GM06990 (cell line): ENCODE results near the gene TIA1.

ENCODE experiments used
- DNase-seq: peaks from one replicate; pipeline ENCODE4 v3.0.0-alpha.2; 2011; ENCODE audit not compliant: insufficient read length; ENCODE audit errors: extremely low read depth
- H3K27me3 ChIP-seq: replicated peaks from 2 replicates; pipeline ENCODE4 v1.6.0; 2011; ENCODE audit warnings: low read length; ENCODE audit not compliant: control insufficient read depth, insufficient read depth
- H3K36me3 ChIP-seq: 2 replicates; pipeline ENCODE4 v1.5.1; 2011; ENCODE audit warnings: low read length; ENCODE audit not compliant: control insufficient read depth, insufficient read depth
- H3K4me3 ChIP-seq: replicated peaks from 2 replicates; pipeline ENCODE4 v1.5.1; 2011; ENCODE audit warnings: low read depth, mild to moderate bottlenecking, control low read depth, low read length
- TF ChIP-seq, protein P1 (sequence below): IDR thresholded peaks from 2 replicates; pipeline ENCODE4 v1.5.1; 2011; ENCODE audit warnings: low read length, control low read depth, mild to moderate bottlenecking, inconsistent platforms; ENCODE audit not compliant: insufficient read depth, poor library complexity, severe bottlenecking

Gene TIA1

GRCh38 chr2:70212298-70212932, 36.0 kb downstream of the TIA1 start:
- TF ChIP-seq, protein P1, sequence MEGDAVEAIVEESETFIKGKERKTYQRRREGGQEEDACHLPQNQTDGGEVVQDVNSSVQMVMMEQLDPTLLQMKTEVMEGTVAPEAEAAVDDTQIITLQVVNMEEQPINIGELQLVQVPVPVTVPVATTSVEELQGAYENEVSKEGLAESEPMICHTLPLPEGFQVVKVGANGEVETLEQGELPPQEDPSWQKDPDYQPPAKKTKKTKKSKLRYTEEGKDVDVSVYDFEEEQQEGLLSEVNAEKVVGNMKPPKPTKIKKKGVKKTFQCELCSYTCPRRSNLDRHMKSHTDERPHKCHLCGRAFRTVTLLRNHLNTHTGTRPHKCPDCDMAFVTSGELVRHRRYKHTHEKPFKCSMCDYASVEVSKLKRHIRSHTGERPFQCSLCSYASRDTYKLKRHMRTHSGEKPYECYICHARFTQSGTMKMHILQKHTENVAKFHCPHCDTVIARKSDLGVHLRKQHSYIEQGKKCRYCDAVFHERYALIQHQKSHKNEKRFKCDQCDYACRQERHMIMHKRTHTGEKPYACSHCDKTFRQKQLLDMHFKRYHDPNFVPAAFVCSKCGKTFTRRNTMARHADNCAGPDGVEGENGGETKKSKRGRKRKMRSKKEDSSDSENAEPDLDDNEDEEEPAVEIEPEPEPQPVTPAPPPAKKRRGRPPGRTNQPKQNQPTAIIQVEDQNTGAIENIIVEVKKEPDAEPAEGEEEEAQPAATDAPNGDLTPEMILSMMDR, result no peak
- Histone ChIP-seq H3K27me3 (no peaks in the 10 kb centered on the region), H3K36me3 (no peaks in the 10 kb centered on the region), H3K4me3 (no peak overlapping the region)
- DNase-seq, result no peak

DNA sequence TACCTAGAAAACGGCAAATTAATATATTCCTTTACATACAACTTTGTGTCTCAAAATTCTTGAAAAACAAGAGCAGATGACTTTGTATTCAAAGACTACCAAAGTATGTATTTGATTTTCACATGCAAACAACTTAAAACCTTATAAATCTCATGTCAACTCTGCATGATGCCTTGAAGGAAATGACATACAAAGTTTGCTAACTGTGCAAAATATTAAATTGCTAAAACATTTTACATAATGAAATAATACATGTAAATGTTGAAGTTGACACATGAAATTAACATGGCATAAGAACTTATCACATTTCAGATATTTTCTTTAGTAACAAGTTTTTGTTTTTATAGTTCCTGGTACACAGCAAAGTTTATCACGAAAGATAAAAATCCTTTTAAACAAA, 36.8 kb downstream of the TIA1 start:
- Histone ChIP-seq H3K36me3 (no peaks in the 10 kb centered on the region), H3K27me3 (no peaks in the 10 kb centered on the region), H3K4me3 (no peak overlapping the region)
- no peak for DNase-seq
- TF ChIP-seq, protein P1, result no peak

GRCh38 chr2:70204452-70204851, 44.0 kb downstream of the TIA1 start:
- Histone ChIP-seq H3K4me3 (no peak overlapping the region), H3K36me3 (no peaks in the 10 kb centered on the region), H3K27me3 (no peaks in the 10 kb centered on the region)
- TF ChIP-seq, protein P1, result no peak
- no peak for DNase-seq

DNA sequence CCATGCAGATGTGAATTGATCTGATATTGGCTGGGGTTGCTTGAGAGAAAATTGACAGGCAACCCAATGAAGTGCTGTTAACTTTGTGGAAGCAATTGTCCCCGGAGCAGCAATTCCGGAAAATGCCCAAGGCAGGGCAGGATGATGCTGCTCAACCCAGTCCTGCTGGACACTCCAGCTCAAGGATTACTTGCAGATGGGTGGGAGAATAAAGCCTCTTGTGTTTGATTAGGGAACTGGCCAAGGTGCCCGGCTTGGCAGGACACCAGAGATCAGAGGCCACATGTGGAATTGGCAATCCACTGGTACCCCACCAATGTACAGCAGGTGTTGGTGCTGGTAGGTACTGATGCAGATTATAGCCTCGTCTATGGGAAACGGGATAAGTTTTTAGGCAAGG, 45.3 kb downstream of the TIA1 start:
- Histone ChIP-seq H3K4me3 (no peak overlapping the region), H3K27me3 (no peaks in the 10 kb centered on the region), H3K36me3 (no peaks in the 10 kb centered on the region)
- DNase-seq, result no peak
- TF ChIP-seq, protein P1, result no peak

- Histone ChIP-seq H3K4me3 (no peak overlapping the region), H3K27me3 (no peaks in the 10 kb centered on the region), H3K36me3 (no peaks in the 10 kb centered on the region)
- TF ChIP-seq, protein P1, result no peak
- no peak for DNase-seq
Observed at GRCh38 chr2:70202236-70202806, 46.1 kb downstream of the TIA1 start.
